Measurements from ENCODE around the gene MYO18A. TPM values are rescaled to one million over a fixed set of nuclear protein-coding genes. Genes with fewer than 3 reads are reported as not detected.
A peak's percentile ranks its signal among the peaks of the same experiment; 100 is the strongest.
"Not testable (repeated sequence)": the region's sequence is repeated elsewhere in the genome, so short reads cannot be mapped to it uniquely, and the experiment has no call there.

Gene MYO18A
- total RNA-seq, 4 donors from 2014 or later, result 526 to 1,058 (median 835) TPM

GRCh38 chr17:29089601-29090044, 90.6 kb downstream of the MYO18A start:
- in situ Hi-C loops (cut with MboI; ENCODE audit: low sequenced_read_pairs in 4 of 4) (no loop called here), intact Hi-C loops (cut with DNase I; ENCODE audit: low total_unique reads) (no loop called here)
- TF ChIP-seq CTCF (IDR thresholded peaks at IDR 0.05 in 4 of 5, conservative IDR thresholded peaks at IDR 0.05 in 1 of 5), result no peak
- no peak for TF ChIP-seq POLR2A (IDR thresholded peaks at IDR 0.05)
- peak overlapping the region; percentile 26 to 75 (median 51) for H3K27ac ChIP-seq
- no peaks in the 10 kb centered on the region for H3K9me3 ChIP-seq
- H3K4me1 ChIP-seq, result peaks cover 0 to 16% of the 10 kb centered on the region in 2 donors
- peaks cover 0 to 97% of the 10 kb centered on the region in 2 donors for H3K36me3 ChIP-seq
- no peak overlapping the region for H3K4me3 ChIP-seq
- peak; percentile 22 to 40 for ATAC-seq
- DNase-seq, result peak in 1 of 2 donors; percentile 64
- H3K27me3 ChIP-seq, result no peaks in the 10 kb centered on the region

- intact Hi-C loops (cut with DNase I; ENCODE audit: low total_unique reads), result not testable (repeated sequence)
- peaks cover 0 to 16% of the 10 kb centered on the region in 2 donors for H3K4me1 ChIP-seq
Observed at GRCh38 chr17:29088782-29089181, 91.4 kb downstream of the MYO18A start.

GRCh38 chr17:29086628-29087332, 93.4 kb downstream of the MYO18A start:
- ATAC-seq (no peak), DNase-seq (no peak)
- TF ChIP-seq POLR2A (IDR thresholded peaks at IDR 0.05) (no peak), CTCF (IDR thresholded peaks at IDR 0.05 in 4 of 5, conservative IDR thresholded peaks at IDR 0.05 in 1 of 5) (no peak)
- in situ Hi-C loops (cut with MboI; ENCODE audit: low sequenced_read_pairs in 4 of 4) (no loop called here), intact Hi-C loops (cut with DNase I; ENCODE audit: low total_unique reads) (no loop called here)
- peaks cover 0 to 95% of the 10 kb centered on the region in 2 donors for H3K36me3 ChIP-seq
- H3K4me3 ChIP-seq, result no peak overlapping the region
- H3K4me1 ChIP-seq, result peaks cover 0 to 13% of the 10 kb centered on the region in 2 donors
- H3K27ac ChIP-seq, result no peak overlapping the region
- no peaks in the 10 kb centered on the region for H3K9me3 ChIP-seq
- H3K27me3 ChIP-seq, result no peaks in the 10 kb centered on the region

More at GRCh38 chr17:29088782-29089181, 91.4 kb downstream of the MYO18A start:
- H3K9me3 ChIP-seq; ATAC-seq; DNase-seq; H3K4me3 ChIP-seq; in situ Hi-C loops (cut with MboI; ENCODE audit: low sequenced_read_pairs in 4 of 4); H3K27me3 ChIP-seq: not testable (repeated sequence)
- Histone ChIP-seq H3K27ac (peak overlapping the region in 1 of 4 donors; percentile 75), H3K36me3 (peaks cover 0 to 97% of the 10 kb centered on the region in 2 donors)

- Histone ChIP-seq H3K27ac (no peak overlapping the region), H3K9me3 (no peaks in the 10 kb centered on the region), H3K27me3 (no peaks in the 10 kb centered on the region), H3K36me3 (peaks cover 0 to 95% of the 10 kb centered on the region in 2 donors), H3K4me3 (no peak overlapping the region), H3K4me1 (peaks cover 0 to 4% of the 10 kb centered on the region in 2 donors)
- DNase-seq, result no peak
- intact Hi-C loops (cut with DNase I; ENCODE audit: low total_unique reads), result no loop called here
- in situ Hi-C loops (cut with MboI; ENCODE audit: low sequenced_read_pairs in 4 of 4), result no loop called here
- no peak for TF ChIP-seq POLR2A (IDR thresholded peaks at IDR 0.05)
- no peak for TF ChIP-seq CTCF (IDR thresholded peaks at IDR 0.05 in 4 of 5, conservative IDR thresholded peaks at IDR 0.05 in 1 of 5)
- ATAC-seq, result no peak
Observed at GRCh38 chr17:29085223-29085622, 95.0 kb downstream of the MYO18A start.

- TF ChIP-seq POLR2A (IDR thresholded peaks at IDR 0.05) (no peak), CTCF (IDR thresholded peaks at IDR 0.05 in 4 of 5, conservative IDR thresholded peaks at IDR 0.05 in 1 of 5) (no peak)
- H3K36me3 ChIP-seq, result peaks cover 0 to 95% of the 10 kb centered on the region in 2 donors
- no peak for DNase-seq
- no peak for ATAC-seq
- no peak overlapping the region for H3K4me3 ChIP-seq
- intact Hi-C loops (cut with DNase I; ENCODE audit: low total_unique reads) (no loop called here), in situ Hi-C loops (cut with MboI; ENCODE audit: low sequenced_read_pairs in 4 of 4) (no loop called here)
- H3K27me3 ChIP-seq, result no peaks in the 10 kb centered on the region
- H3K9me3 ChIP-seq, result no peaks in the 10 kb centered on the region
- H3K4me1 ChIP-seq, result no peaks in the 10 kb centered on the region
- H3K27ac ChIP-seq, result no peak overlapping the region
Observed at GRCh38 chr17:29084541-29085146, 95.6 kb downstream of the MYO18A start.

Measured in gastrocnemius medialis (tissue), 4 donors.